Ectodermal cell (in vitro differentiated cells): Measurements from ENCODE around the gene DTNA.

Experiments used
- H3K27ac ChIP-seq: 2 replicates; pipeline ENCODE4 v1.7.0; 2013; ENCODE audit warnings: mild to moderate bottlenecking, low read depth, low read length; ENCODE audit not compliant: insufficient read depth, poor library complexity, severe bottlenecking
- H3K27me3 ChIP-seq: 2 replicates; pipeline ENCODE4 v1.7.0; 2013; ENCODE audit warnings: mild to moderate bottlenecking, low read length; ENCODE audit not compliant: insufficient read depth, control insufficient read depth, poor library complexity, severe bottlenecking
- H3K36me3 ChIP-seq: one replicate; pipeline ENCODE4 v1.7.0; 2013; ENCODE audit warnings: low read length; ENCODE audit not compliant: control insufficient read depth, insufficient read depth
- H3K4me1 ChIP-seq: one replicate; pipeline ENCODE4 v1.7.0; 2013; ENCODE audit warnings: low read length; ENCODE audit not compliant: control insufficient read depth, insufficient read depth
- H3K4me3 ChIP-seq: 2 replicates; pipeline ENCODE4 v1.7.0; 2013; ENCODE audit warnings: low read depth, low read length, control low read depth; ENCODE audit not compliant: insufficient read depth
- H3K9me3 ChIP-seq: 2 replicates; pipeline ENCODE4 v1.7.0; 2013; ENCODE audit warnings: mild to moderate bottlenecking, low read length, moderate library complexity; ENCODE audit not compliant: control insufficient read depth
- WGBS, 2 experiments: methylation state at CpG; one replicate each; pipeline ENCODE4 v1.1.7; 2013; ENCODE audit warnings: missing lambda C conversion rate in 2 of 2; 5-methylcytosine and 5-hydroxymethylcytosine counted together

Gene DTNA

DNA sequence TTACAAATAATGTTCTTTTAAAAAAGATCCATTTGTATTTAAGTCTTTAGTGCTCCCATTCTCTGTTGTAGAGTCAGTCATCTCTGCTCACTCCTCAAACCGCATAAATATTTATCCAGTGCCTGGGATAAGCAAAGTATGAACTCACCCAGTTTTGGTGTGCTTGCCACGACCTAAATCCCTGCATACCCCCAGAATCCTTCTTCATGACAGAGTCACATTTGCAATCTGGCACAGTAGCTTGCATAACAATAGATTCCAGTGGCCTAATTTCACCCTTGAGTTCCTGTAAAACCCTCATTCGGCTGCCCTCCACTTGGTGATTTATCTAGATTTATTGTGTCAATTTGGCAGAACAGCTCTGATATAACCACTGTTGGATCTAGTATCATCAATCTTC, 92.9 kb downstream of the DTNA start:
- H3K4me3 ChIP-seq = no peak overlapping the region
- no peaks in the 10 kb centered on the region for H3K4me1 ChIP-seq
- no peaks in the 10 kb centered on the region for H3K36me3 ChIP-seq
- H3K27ac ChIP-seq = no peak overlapping the region
- 58 to 62% methylated on average over 3 of the region's 3 CpGs for WGBS, 2 experiments
- H3K27me3 ChIP-seq = no peaks in the 10 kb centered on the region
- no peaks in the 10 kb centered on the region for H3K9me3 ChIP-seq

DNA sequence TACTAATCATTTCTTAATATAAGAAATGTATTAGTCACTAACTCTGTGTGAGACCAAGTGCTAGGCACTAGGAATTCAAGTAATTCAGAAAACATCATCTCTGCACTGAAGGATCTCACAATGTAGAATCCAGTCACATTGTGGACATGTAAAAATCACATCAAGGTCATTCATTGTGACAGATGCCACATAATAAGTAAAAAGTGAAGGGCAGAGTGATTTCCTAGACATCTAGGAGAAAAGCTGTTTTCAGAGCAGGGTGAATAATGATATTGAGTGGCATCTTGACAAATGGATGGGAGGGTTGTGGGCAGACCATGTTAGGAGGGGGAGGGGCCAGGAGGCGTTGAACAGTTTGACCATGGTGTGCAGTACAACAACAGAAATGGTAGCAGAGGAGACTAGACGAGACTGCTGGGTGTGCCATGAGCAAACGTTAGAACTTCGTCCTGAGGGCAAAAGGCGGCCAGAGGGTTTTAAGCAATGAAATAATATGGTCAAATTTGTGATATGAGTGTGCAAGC, 93.8 kb downstream of the DTNA start:
- WGBS, 2 experiments = 92 to 95% methylated on average over 5 of the region's 5 CpGs
- Histone ChIP-seq H3K4me1 (no peaks in the 10 kb centered on the region), H3K27me3 (no peaks in the 10 kb centered on the region), H3K27ac (no peak overlapping the region), H3K4me3 (no peak overlapping the region), H3K36me3 (no peaks in the 10 kb centered on the region), H3K9me3 (no peaks in the 10 kb centered on the region)

DNA sequence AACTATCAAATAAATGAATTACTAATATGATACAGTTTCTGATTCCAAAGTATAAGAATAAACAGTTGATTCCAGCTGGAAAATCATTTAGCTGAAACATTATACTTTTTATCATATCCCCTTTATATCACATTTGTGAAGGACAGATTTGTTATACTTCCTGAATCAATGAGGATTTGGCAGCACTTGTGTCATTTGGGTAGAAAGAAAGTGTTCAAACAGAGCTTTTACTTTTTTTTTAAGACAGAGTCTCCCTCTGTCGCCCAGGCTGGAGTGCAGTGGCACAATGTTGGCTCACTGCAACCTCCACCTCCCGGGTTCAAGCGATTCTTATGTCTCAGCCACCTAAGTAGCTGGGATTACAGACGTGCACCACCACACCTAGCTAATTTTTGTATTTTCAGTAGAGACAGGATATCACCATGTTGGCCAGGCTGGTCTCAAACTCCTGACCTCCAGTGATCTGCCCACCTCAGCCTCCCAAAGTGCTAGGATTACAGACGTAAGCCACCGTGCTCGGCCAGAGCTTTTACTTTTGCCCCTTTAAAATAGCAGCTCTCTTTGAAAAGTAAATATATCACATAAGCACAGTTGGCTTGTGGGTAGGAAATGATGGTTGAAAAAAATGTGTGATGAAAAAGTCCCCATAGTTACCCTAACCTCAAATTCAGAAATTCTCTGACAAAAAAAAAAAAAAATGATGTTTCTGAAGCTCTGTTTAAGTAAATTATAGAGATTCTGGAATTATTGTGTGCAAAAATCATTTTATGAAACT, 95.2 kb downstream of the DTNA start:
- Histone ChIP-seq H3K4me1 (no peaks in the 10 kb centered on the region), H3K9me3 (no peaks in the 10 kb centered on the region), H3K27me3 (no peaks in the 10 kb centered on the region), H3K4me3 (no peak overlapping the region), H3K36me3 (no peaks in the 10 kb centered on the region), H3K27ac (no peak overlapping the region)
- WGBS, 2 experiments = 91 to 92% methylated on average over 7 of the region's 7 CpGs

DNA sequence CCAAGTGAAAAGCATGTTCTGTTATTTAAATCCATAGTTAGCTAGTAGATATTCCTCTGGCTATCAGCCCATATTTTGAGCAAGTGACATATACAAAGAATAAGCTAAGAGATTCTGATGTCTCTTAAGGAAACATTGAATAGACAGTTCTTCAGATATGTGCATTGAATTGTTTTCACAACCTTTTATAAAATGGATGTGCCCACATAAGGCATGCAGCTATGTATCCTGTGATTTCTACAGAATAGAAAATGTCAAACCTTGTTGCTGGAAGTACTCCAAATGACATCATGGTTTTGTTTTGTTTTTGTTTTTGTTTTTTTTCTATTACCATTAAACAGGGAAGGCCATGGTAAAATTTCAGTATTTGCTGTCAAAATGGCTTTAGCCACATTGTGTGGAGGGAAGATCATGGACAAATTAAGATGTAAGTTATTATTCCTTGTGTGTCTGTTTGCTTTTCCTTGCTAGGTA, 95.8 kb downstream of the DTNA start:
- H3K4me3 ChIP-seq = no peak overlapping the region
- no peaks in the 10 kb centered on the region for H3K9me3 ChIP-seq
- no peaks in the 10 kb centered on the region for H3K4me1 ChIP-seq
- H3K36me3 ChIP-seq = no peaks in the 10 kb centered on the region
- no peaks in the 10 kb centered on the region for H3K27me3 ChIP-seq
- no peak overlapping the region for H3K27ac ChIP-seq

GRCh38 chr18:34806527-34806926, 96.4 kb downstream of the DTNA start:
- H3K9me3 ChIP-seq = no peaks in the 10 kb centered on the region
- H3K27me3 ChIP-seq = no peaks in the 10 kb centered on the region
- no peak overlapping the region for H3K4me3 ChIP-seq
- no peak overlapping the region for H3K27ac ChIP-seq
- H3K36me3 ChIP-seq = no peaks in the 10 kb centered on the region
- H3K4me1 ChIP-seq = no peaks in the 10 kb centered on the region
- WGBS, 2 experiments = 88 to 89% methylated on average over 3 of the region's 3 CpGs

DNA sequence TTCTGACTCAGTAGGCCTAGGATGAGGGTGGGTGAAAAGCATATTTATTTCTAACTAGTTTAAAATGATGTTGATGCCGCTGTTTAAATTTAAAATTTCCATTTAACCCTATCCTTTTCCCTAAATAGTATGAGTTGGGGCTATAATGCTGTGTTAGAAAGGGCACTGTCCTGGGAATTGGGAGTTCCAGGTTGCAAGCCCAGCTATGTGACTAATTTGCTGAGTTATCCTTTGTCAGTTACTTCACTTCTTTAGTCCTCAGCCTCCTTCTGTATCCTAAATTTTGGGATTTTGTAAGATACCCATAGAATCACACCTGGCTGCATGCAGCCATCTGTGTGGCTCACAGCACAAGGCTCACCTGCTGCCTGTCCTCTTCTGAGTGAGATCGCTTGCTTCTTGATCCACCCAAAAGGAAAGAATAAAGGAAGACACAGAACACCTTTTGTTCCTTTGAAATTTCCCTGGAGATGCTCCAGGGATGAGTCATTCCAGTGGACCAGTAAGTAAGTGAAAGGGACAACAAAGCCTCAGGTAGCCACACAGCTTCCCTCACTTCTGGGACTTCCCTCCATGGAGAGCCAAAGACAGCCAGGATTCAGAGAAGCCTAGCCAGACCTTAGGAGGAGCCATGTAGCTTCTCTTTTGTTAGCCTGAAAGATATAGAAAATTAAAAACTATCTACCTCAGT, 97.2 kb downstream of the DTNA start:
- no peak overlapping the region for H3K27ac ChIP-seq
- H3K4me3 ChIP-seq = no peak overlapping the region
- 74 to 88% methylated on average over 1 to 2 of the region's 2 CpGs for WGBS, 2 experiments
- H3K36me3 ChIP-seq = no peaks in the 10 kb centered on the region
- no peaks in the 10 kb centered on the region for H3K27me3 ChIP-seq
- H3K9me3 ChIP-seq = no peaks in the 10 kb centered on the region
- no peaks in the 10 kb centered on the region for H3K4me1 ChIP-seq

- no peaks in the 10 kb centered on the region for H3K9me3 ChIP-seq
- no peaks in the 10 kb centered on the region for H3K36me3 ChIP-seq
- H3K4me3 ChIP-seq = no peak overlapping the region
- no peaks in the 10 kb centered on the region for H3K27me3 ChIP-seq
- H3K27ac ChIP-seq = no peak overlapping the region
- no peaks in the 10 kb centered on the region for H3K4me1 ChIP-seq
- WGBS, 2 experiments = 100% methylated on average over 1 of the region's 1 CpG
Measured at GRCh38 chr18:34808389-34808788, 98.3 kb downstream of the DTNA start.

DNA sequence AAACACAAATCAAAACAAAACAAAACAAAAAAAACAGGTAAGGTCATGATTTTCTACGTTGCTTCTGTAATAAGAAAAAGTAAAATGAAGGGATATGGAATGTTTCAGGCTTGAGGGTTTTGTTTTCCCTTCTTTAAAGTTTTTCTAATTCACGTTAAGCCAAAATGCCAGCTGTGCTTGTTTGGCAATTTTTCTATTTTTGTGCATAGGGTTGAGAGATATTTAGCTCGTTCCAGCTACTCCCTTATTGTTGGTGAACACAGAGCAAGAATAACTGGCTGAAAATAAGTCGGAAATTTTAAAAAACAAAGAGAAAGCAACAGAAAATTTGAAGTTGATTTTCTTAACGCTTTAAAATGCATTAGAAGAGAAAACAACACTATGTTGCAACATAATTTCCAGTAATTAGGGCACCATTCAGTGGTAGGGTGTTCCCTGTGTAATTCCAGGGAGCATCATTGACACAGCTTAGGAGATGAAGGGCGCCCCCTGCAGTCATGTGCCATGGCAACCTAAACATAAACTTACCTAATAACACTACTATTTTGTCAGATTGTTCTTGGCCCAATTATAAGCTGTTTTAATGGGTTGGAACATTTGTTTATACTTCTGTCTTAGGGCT, 99.5 kb downstream of the DTNA start:
- H3K36me3 ChIP-seq = no peaks in the 10 kb centered on the region
- 73 to 79% methylated on average over 6 of the region's 6 CpGs for WGBS, 2 experiments
- no peaks in the 10 kb centered on the region for H3K4me1 ChIP-seq
- H3K27me3 ChIP-seq = no peaks in the 10 kb centered on the region
- H3K27ac ChIP-seq = no peak overlapping the region
- no peaks in the 10 kb centered on the region for H3K9me3 ChIP-seq
- H3K4me3 ChIP-seq = no peak overlapping the region

GRCh38 chr18:34816183-34816582, 106.1 kb downstream of the DTNA start:
- Histone ChIP-seq H3K9me3 (no peaks in the 10 kb centered on the region), H3K36me3 (no peaks in the 10 kb centered on the region), H3K4me1 (peaks cover 8% of the 10 kb centered on the region), H3K4me3 (no peak overlapping the region), H3K27me3 (no peaks in the 10 kb centered on the region), H3K27ac (no peak overlapping the region)
- WGBS, 2 experiments = 93 to 97% methylated on average over 5 to 6 of the region's 6 CpGs

GRCh38 chr18:34817636-34818035, 107.5 kb downstream of the DTNA start:
- Histone ChIP-seq H3K36me3 (no peaks in the 10 kb centered on the region), H3K4me3 (no peak overlapping the region), H3K4me1 (peaks cover 19% of the 10 kb centered on the region), H3K27ac (no peak overlapping the region), H3K9me3 (no peaks in the 10 kb centered on the region), H3K27me3 (no peaks in the 10 kb centered on the region)
- 92 to 93% methylated on average over 2 of the region's 2 CpGs for WGBS, 2 experiments
